Esophagus muscularis mucosa (tissue), 4 donors: ENCODE results near the gene IGF2BP1.

Experiments
- EP300 ChIP-seq: sonication (generic); formaldehyde crosslinking; IDR thresholded peaks from one replicate; pipeline ENCODE4 v1.6.1; 2017; ENCODE audit warnings: antibody characterized with exemption
- POLR2A ChIP-seq: fragments of 450-650 bp; IDR thresholded peaks from one replicate; pipeline ENCODE4 v1.6.1; 2017; ENCODE audit warnings: antibody characterized with exemption, moderate library complexity, mild to moderate bottlenecking, low read depth
- POLR2AphosphoS5 ChIP-seq, 2 donors: sonication (generic); formaldehyde crosslinking; IDR thresholded peaks; one replicate each; pipeline ENCODE4 v1.6.1; 2017; ENCODE audit warnings: antibody characterized with exemption in 2 of 2
- TF ChIP-seq, protein P1 (sequence below), 3 experiments: fragments of 200-600 bp in 2 of 3; fragments of 450-650 bp in 1 of 3; sonication (generic) in 2 of 3; IDR thresholded peaks; one replicate each; pipeline ENCODE4 v1.5.1; 2017 to 2019; ENCODE audit warnings: antibody characterized with exemption in 3 of 3, mild to moderate bottlenecking in 2 of 3, moderate library complexity in 1 of 3

DNA sequence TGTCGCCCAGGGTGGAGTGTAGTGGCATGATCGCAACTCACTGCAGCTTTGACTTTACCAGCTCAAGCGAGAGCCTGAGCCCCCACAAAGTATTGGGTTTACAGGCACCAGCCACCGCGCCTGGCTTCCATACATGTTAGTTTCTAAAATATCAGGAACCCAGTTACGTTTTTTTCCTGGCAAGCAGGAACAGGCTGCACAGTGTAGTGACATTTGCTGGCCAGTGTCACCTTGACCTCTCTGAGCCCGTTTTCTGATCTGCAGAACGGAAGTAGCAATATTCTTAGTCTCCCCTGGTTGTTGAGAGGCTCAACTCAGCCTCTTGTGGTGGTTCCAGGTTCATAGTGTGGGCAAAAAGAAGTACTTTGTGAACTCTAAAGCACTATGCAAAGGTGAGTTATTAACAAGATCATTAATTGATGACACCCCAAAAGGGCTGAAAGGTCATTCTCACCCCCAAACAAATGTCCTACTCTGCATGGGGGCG is 15.6 kb downstream of the IGF2BP1 start:
- TF ChIP-seq POLR2AphosphoS5 (IDR thresholded peaks at IDR 0.05), result no peak
- TF ChIP-seq, protein P1, sequence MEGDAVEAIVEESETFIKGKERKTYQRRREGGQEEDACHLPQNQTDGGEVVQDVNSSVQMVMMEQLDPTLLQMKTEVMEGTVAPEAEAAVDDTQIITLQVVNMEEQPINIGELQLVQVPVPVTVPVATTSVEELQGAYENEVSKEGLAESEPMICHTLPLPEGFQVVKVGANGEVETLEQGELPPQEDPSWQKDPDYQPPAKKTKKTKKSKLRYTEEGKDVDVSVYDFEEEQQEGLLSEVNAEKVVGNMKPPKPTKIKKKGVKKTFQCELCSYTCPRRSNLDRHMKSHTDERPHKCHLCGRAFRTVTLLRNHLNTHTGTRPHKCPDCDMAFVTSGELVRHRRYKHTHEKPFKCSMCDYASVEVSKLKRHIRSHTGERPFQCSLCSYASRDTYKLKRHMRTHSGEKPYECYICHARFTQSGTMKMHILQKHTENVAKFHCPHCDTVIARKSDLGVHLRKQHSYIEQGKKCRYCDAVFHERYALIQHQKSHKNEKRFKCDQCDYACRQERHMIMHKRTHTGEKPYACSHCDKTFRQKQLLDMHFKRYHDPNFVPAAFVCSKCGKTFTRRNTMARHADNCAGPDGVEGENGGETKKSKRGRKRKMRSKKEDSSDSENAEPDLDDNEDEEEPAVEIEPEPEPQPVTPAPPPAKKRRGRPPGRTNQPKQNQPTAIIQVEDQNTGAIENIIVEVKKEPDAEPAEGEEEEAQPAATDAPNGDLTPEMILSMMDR (IDR thresholded peaks at IDR 0.05), result no peak
- no peak for TF ChIP-seq EP300
- TF ChIP-seq POLR2A, result no peak
